WTC11 (cell line): ENCODE data around the gene TMEM39A.

Experiments
- CBFB ChIP-seq: sonication (generic); formaldehyde crosslinking; IDR thresholded peaks from 2 replicates; pipeline ENCODE4 v1.8.1; 2022; ENCODE audit warnings: mild to moderate bottlenecking, low read depth, missing genetic modification reagents
- MYBL2 ChIP-seq: sonication (generic); formaldehyde crosslinking; IDR thresholded peaks from 2 replicates; pipeline ENCODE4 v1.8.1; 2023; ENCODE audit warnings: mild to moderate bottlenecking, moderate library complexity, missing genetic modification reagents
- TEAD1 ChIP-seq: sonication (generic); formaldehyde crosslinking; IDR thresholded peaks from 2 replicates; pipeline ENCODE4 v1.8.0; 2022; ENCODE audit warnings: mild to moderate bottlenecking, missing genetic modification reagents
- TEAD4 ChIP-seq: sonication (generic); formaldehyde crosslinking; IDR thresholded peaks from 2 replicates; pipeline ENCODE4 v1.8.0; 2022; ENCODE audit warnings: mild to moderate bottlenecking, missing genetic modification reagents
- ZNF263 ChIP-seq: sonication (generic); formaldehyde crosslinking; IDR thresholded peaks from 2 replicates; pipeline ENCODE4 v1.8.1; 2022; ENCODE audit warnings: low read depth, mild to moderate bottlenecking, moderate library complexity, missing genetic modification reagents
- TF ChIP-seq, protein P1 (sequence below): fragments of 200-600 bp; IDR thresholded peaks from 2 replicates; pipeline ENCODE4 v1.8.0; 2022; ENCODE audit warnings: antibody characterized with exemption
- TF ChIP-seq, protein P2 (sequence below): sonication (generic); formaldehyde crosslinking; IDR thresholded peaks from 2 replicates; pipeline ENCODE4 v1.8.0; 2023; ENCODE audit warnings: mild to moderate bottlenecking, missing genetic modification reagents
- TF ChIP-seq, protein P3 (sequence below): sonication (generic); formaldehyde crosslinking; IDR thresholded peaks from 2 replicates; pipeline ENCODE4 v1.8.0; 2022; ENCODE audit warnings: mild to moderate bottlenecking, missing genetic modification reagents
- TF ChIP-seq, protein P4 (sequence below): sonication (generic); formaldehyde crosslinking; conservative IDR thresholded peaks from 2 replicates; pipeline ENCODE4 v1.8.1; 2023; ENCODE audit warnings: mild to moderate bottlenecking, low read depth, missing genetic modification reagents, moderate library complexity
- TF ChIP-seq, protein P5 (sequence below): sonication (generic); formaldehyde crosslinking; IDR thresholded peaks from 2 replicates; pipeline ENCODE4 v1.8.0; 2022; ENCODE audit warnings: mild to moderate bottlenecking, missing genetic modification reagents
- TF ChIP-seq, protein P6 (sequence below): sonication (generic); formaldehyde crosslinking; IDR thresholded peaks from 2 replicates; pipeline ENCODE4 v1.8.1; 2022; ENCODE audit warnings: mild to moderate bottlenecking, moderate library complexity, missing genetic modification reagents
- TF ChIP-seq, protein P7 (sequence below): sonication (generic); formaldehyde crosslinking; IDR thresholded peaks from 2 replicates; pipeline ENCODE4 v1.8.1; 2023; ENCODE audit warnings: mild to moderate bottlenecking, missing genetic modification reagents, moderate library complexity

DNA sequence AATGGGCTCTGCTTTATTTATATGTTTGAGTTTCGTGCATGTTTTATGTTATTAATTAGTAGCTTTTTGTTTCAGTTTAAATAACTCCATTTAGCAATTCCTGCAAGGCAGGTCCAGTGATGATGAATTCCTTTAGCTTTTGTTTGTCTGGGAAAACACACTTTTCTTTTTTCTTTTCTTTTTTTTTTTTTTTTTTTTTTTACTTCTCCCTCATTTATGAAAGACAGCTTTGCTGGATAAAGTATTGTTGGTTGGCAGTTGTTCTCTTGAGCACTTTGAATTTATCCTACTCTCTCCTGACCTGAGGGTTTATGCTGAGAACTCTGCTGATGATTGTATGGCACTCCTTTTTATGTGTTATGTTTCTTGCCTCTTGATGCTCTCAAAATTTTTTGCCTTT, 35.7 kb downstream of the TMEM39A start:
- TF ChIP-seq, protein P1, sequence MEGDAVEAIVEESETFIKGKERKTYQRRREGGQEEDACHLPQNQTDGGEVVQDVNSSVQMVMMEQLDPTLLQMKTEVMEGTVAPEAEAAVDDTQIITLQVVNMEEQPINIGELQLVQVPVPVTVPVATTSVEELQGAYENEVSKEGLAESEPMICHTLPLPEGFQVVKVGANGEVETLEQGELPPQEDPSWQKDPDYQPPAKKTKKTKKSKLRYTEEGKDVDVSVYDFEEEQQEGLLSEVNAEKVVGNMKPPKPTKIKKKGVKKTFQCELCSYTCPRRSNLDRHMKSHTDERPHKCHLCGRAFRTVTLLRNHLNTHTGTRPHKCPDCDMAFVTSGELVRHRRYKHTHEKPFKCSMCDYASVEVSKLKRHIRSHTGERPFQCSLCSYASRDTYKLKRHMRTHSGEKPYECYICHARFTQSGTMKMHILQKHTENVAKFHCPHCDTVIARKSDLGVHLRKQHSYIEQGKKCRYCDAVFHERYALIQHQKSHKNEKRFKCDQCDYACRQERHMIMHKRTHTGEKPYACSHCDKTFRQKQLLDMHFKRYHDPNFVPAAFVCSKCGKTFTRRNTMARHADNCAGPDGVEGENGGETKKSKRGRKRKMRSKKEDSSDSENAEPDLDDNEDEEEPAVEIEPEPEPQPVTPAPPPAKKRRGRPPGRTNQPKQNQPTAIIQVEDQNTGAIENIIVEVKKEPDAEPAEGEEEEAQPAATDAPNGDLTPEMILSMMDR, result no peak
- TF ChIP-seq, protein P2, sequence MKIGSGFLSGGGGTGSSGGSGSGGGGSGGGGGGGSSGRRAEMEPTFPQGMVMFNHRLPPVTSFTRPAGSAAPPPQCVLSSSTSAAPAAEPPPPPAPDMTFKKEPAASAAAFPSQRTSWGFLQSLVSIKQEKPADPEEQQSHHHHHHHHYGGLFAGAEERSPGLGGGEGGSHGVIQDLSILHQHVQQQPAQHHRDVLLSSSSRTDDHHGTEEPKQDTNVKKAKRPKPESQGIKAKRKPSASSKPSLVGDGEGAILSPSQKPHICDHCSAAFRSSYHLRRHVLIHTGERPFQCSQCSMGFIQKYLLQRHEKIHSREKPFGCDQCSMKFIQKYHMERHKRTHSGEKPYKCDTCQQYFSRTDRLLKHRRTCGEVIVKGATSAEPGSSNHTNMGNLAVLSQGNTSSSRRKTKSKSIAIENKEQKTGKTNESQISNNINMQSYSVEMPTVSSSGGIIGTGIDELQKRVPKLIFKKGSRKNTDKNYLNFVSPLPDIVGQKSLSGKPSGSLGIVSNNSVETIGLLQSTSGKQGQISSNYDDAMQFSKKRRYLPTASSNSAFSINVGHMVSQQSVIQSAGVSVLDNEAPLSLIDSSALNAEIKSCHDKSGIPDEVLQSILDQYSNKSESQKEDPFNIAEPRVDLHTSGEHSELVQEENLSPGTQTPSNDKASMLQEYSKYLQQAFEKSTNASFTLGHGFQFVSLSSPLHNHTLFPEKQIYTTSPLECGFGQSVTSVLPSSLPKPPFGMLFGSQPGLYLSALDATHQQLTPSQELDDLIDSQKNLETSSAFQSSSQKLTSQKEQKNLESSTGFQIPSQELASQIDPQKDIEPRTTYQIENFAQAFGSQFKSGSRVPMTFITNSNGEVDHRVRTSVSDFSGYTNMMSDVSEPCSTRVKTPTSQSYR (CRISPR knock-in tag), result no peak
- TF ChIP-seq, protein P3, sequence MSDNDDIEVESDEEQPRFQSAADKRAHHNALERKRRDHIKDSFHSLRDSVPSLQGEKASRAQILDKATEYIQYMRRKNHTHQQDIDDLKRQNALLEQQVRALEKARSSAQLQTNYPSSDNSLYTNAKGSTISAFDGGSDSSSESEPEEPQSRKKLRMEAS (CRISPR knock-in tag), result no peak
- TF ChIP-seq MYBL2 (CRISPR knock-in tag) (no peak), ZNF263 (no peak), CBFB (CRISPR knock-in tag) (no peak), TEAD4 (CRISPR knock-in tag) (no peak), TEAD1 (CRISPR knock-in tag) (no peak)
- TF ChIP-seq, protein P4, sequence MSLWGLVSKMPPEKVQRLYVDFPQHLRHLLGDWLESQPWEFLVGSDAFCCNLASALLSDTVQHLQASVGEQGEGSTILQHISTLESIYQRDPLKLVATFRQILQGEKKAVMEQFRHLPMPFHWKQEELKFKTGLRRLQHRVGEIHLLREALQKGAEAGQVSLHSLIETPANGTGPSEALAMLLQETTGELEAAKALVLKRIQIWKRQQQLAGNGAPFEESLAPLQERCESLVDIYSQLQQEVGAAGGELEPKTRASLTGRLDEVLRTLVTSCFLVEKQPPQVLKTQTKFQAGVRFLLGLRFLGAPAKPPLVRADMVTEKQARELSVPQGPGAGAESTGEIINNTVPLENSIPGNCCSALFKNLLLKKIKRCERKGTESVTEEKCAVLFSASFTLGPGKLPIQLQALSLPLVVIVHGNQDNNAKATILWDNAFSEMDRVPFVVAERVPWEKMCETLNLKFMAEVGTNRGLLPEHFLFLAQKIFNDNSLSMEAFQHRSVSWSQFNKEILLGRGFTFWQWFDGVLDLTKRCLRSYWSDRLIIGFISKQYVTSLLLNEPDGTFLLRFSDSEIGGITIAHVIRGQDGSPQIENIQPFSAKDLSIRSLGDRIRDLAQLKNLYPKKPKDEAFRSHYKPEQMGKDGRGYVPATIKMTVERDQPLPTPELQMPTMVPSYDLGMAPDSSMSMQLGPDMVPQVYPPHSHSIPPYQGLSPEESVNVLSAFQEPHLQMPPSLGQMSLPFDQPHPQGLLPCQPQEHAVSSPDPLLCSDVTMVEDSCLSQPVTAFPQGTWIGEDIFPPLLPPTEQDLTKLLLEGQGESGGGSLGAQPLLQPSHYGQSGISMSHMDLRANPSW (CRISPR knock-in tag), result no peak
- TF ChIP-seq, protein P5, sequence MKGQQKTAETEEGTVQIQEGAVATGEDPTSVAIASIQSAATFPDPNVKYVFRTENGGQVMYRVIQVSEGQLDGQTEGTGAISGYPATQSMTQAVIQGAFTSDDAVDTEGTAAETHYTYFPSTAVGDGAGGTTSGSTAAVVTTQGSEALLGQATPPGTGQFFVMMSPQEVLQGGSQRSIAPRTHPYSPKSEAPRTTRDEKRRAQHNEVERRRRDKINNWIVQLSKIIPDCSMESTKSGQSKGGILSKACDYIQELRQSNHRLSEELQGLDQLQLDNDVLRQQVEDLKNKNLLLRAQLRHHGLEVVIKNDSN (CRISPR knock-in tag), result no peak
- TF ChIP-seq, protein P6, sequence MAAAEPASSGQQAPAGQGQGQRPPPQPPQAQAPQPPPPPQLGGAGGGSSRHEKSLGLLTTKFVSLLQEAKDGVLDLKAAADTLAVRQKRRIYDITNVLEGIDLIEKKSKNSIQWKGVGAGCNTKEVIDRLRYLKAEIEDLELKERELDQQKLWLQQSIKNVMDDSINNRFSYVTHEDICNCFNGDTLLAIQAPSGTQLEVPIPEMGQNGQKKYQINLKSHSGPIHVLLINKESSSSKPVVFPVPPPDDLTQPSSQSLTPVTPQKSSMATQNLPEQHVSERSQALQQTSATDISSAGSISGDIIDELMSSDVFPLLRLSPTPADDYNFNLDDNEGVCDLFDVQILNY (CRISPR knock-in tag), result no peak
- TF ChIP-seq, protein P7, sequence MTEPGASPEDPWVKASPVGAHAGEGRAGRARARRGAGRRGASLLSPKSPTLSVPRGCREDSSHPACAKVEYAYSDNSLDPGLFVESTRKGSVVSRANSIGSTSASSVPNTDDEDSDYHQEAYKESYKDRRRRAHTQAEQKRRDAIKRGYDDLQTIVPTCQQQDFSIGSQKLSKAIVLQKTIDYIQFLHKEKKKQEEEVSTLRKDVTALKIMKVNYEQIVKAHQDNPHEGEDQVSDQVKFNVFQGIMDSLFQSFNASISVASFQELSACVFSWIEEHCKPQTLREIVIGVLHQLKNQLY (CRISPR knock-in tag), result no peak
